HG03280 (cell line): Measurements from ENCODE around the gene GRK6.

ENCODE experiments used
- ATAC-seq: cut with Tn5 transposase; IDR thresholded peaks from one replicate; pipeline ENCODE4 v1.9.1; 2021; ENCODE audit warnings: mild to moderate bottlenecking, moderate library complexity; ENCODE audit not compliant: unreplicated experiment

Gene GRK6

DNA sequence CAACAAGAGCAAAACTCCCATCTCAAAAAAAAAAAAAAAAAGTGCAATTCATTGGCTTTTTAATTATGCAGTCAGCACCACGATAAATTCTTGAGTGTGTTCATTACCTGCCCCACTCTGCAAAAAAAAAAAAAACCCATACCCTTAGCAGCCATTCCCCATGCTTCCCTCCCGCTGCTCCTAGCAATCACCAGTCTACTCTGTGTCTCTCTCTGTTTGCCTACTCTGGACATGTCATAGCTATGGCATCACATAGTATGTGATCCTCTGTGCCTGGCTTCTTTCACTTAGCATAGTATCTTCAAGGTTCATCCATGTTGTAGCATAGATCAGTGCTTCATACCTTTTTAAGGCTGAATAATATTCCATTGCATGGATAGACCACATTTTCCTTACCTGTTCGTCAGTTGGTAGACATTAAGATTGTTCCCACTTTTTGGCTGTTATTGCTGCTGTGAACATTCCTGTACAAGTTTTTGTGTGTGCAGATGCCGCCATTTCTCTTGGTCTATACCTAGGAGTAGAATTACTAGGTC lies 13.1 kb downstream of the GRK6 start:
- ATAC-seq, result no peak

DNA sequence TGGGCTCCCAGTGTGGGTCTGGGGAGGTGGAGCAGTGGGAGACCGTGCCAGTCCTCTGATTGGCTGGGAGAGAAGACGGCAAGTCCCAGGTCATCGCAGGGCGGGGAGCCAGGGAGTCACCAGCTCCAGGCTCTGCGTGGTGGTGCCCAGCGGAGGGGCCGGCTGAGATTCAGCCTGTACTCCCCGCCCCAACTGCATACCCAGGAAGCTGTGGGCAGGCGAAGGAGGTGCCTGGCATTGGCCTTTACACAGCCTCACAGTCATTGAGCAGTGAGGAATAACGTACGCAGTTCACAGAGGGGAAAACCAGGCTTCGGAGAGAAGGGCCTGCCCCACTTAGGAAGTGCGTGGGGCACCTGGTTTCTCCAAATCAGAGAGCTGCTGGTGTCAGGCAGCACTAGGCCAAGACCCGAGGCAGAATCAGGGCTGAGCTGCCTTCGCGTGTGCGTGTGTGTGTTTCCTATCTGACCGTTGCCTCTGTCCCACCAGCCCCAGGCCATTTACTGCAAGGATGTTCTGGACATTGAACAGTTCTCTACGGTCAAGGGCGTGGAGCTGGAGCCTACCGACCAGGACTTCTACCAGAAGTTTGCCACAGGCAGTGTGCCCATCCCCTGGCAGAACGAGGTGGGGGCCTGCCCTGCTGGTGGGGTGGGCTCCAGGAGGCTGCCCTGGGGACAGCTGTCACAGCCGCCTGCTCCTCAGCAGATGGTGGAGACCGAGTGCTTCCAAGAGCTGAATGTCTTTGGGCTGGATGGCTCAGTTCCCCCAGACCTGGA lies 13.9 kb downstream of the GRK6 start:
- ATAC-seq, result no peak

DNA sequence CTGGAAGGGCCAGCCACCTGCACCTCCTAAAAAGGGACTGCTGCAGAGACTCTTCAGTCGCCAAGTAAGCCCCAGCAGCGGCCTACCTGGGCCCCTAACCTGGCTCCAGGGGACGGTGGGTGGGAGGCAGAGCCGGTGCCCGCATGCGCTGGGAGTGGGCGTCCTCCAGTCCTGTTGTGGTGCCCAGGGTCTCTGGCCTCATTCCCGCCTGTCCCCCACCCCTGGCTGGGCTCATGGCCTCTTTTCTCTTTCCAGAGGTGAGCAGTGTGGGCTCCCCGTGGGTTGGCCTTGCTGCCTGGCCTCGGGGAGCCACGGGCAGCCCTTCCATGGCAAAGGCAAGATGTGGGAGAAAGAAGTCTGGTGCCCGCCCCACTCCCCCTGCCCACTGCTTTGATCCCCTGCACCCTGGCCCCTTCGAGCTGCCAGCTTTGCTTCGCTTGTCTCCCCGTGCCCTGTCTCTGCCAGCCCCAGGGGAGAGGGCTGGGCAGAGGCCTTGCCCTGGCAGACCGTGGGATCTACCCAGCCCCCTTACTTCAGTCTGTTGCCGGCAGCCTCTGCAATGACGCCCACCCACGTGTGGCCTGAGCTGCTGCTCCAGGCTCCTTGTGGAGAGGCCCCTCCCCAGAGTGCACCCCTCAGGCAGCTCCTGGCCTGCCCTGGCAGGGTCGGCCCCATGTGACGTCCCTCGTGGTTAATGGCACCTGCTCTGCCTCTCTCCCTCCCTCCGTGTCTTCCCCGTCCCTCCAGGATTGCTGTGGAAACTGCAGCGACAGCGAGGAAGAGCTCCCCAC lies 14.7 kb downstream of the GRK6 start:
- no peak for ATAC-seq

DNA sequence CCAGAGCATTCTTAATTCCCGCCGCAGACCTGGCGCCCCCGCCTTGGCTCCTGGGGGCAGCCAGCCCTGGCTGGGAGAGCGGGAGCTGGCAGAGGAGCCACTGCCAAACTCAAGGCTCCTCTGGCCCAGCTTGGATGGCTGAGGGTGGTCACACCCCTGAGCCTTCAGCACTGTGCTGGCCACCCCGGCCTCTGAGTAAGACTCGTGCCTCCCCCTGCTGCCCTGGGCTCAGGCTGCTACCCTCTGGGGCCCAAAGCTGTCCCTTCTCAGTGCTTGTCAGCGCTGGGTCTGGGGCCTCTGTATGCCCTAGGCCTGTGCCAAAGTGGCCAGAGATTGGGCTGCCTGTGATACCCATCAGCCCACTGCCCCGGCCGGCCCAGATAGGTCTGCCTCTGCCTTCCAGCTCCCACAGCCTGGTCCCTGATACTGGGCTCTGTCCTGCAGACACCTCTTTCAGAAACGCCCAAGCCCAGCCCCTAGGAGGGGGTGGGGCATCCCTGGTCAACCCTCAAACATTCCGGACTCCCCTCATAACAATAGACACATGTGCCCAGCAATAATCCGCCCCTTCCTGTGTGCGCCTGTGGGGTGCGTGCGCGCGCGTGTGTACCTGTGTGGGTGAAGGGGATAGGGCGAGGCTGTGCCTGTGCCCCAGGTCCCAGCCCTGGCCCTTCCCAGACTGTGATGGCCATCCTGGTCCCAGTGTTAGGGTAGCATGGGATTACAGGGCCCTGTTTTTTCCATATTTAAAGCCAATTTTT lies 15.8 kb downstream of the GRK6 start:
- no peak for ATAC-seq

DNA sequence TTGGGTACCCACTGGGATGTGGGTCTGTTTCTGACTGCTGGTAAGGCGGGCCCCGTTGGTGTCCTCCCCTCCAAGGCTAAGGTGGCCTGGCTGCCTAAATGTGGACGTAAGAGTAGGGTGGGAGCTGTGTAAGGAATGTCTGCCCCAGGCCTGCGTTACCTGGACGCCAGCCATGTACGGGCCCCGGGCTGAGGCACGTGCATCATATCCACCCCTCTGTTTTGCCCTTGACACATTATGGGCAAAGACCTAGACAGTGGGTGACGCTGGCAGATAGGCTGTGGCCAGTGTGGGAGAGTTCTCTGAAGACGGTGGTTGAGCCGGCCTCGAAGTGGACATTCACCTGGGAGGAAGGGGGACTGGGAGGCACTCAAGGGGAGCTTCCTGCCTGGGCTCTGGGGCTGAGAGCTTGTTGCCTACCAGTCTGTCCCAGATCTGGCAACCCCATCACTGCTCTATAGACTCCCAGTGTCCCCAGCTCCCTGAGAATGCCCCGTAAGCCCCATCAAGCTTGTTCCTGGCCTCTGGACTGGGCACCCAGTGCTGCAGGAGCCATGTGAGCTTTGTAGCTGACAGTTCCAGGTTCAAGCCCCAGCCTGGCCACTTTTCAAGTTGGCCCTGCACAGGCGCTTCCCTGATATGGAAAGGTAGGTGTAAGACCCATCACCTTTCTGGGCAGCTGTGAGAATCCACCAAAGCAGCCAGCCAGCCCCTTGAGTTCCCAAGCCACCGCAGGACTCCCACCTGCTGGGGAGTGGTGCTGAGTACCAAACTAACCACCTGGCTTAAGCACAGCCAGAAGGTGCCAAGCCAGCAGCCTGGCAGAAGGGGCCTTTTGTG lies 16.9 kb downstream of the GRK6 start:
- ATAC-seq, result no peak

DNA sequence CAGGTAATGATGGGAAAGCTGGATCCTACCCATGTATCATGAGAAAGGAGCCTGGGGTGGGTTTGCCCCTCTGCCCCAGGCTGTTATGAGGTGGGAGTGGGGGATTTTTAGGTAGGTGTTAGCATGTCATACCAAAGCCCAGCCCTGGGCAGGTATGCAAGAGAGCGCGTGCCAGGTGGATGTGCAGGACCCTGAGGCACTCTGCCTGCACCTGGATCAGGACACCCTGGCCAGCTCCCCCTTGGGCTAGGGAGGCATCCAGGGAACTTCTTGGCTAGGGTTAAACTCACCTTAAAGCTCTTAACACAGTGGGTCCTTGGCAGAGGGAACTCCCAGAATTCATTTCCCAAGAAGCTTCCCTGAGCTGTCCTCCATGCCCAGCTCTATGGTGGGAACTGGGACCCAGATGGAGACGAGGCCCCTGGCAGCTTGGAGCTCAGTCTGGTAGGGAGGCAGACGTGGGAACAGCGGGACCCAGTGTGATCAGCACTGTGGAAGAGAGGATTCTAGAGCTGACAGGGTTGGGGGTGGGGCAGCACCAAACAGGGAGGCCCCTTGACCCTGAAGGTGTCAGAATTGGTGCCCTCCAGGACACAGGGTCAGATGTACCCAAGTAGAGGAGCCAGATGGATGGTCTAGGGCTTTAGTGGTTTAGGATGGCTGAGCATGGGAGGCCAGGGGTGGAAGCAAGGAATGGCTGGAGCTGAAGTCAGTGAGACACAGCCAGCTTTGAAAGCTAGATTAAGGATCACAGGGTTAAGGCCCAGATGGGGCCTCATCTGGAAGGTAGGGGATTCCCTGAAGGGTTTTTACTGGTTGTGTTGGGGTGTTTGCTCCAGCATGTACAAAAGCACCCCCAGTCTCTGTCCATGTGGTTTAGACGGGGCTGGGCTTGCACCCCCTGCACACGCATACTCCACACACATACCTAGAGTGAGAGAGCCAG lies 17.9 kb downstream of the GRK6 start:
- ATAC-seq, result no peak

DNA sequence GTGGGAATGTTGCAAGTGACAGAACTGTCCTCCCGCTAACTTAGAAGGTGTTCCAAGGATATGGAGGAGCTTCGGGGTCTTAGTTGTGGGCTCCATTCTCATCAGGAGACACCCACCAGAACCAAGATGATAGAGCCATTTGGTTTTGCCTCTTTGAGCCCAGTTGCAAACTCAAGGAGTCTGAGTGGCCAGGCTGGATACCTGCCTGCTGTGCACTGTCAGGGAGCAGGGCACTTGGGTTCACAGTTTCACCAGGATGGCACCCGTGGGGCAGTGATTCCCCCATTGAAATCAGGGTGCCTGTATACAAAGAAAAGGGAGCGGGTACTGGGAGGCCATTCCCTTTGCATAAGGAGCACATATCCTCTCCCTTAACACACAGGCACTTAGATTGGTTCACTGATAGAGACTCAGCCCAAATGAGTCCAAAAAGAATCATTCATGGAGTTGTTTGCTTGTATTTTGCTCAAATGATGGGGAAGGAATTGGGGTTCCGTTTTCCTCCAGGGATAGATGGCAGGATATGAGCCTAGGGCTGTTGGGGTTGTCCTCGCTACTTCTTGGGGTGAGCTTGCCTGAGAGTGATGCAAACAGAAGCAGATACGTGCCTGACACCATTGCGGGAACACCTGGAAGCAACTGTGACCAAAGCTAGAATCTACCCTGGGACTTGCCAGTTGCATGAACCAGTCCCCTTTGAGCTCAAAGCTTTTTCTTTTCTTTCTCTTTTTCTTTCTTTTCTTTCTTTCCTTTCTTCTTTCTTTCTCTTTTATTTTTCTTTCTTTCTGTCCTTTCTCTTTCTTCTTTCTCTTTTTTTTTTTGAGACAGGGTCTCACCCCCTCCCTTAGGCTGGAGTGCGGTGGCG lies 18.8 kb downstream of the GRK6 start:
- no peak for ATAC-seq

DNA sequence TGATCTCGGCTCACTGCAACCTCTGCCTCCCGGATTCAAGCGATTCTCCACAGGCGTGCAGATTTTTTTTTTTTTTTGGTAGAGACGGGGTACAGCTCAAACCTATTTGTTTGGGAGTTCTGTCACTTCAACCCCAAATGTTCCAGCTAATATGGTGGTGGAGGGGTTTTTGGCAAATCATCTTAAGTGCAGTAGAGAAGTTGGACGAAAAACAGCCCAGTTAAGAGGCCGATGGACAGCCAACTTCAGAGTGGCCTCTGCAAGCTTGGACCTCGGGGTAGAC lies 19.4 kb downstream of the GRK6 start:
- ATAC-seq, result no peak

DNA sequence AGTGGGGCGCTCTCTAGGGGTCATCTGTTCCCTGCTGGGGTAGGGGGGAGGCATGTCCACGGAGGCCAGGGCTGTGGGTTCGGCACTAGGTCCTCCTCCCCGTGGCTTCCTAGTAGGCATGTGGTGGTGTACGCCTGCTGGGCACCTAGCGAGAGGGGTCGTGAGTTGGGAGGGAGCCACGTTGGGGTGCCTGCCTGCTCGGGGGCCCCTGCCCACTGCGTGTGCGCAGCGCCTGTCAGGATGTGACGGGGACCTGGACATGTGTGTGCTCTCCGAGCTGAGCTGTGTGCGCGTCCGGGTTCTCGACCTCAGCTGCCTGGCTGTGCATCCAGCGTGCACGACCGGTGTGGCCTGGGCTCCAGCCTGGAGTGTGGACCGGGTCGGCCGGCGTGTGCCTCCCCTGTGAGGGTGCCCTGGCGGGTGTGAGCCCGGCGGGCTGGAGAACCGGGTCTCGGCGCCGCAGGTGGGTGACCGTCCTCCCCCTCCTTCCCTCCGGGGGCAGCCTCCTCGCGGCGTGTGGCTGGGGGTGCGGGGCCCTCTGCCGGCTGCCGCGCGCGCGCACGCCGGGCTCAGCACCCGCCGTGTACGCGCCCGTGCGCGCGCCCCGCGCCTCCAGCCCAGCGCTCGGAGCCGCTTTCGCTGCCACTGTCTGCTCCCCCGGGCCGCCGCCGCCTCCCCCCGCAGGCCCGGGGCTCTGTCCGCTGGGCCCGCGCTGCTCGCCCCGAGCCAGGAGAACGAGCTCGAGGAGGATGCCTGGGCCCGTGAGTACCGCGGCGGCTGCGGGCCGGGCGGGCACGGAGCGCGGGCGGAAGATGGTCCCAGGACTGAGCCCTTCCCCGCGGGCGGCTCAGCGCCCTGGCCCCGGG lies 20.0 kb downstream of the GRK6 start, which contains the start of gene PRR7:
PRR7 (plus strand) TSS at position 615 of the 866 bp plus-strand sequence. CDS start 8,254 bp downstream, outside the sequence.
- ATAC-seq, result peak; percentile 57

DNA sequence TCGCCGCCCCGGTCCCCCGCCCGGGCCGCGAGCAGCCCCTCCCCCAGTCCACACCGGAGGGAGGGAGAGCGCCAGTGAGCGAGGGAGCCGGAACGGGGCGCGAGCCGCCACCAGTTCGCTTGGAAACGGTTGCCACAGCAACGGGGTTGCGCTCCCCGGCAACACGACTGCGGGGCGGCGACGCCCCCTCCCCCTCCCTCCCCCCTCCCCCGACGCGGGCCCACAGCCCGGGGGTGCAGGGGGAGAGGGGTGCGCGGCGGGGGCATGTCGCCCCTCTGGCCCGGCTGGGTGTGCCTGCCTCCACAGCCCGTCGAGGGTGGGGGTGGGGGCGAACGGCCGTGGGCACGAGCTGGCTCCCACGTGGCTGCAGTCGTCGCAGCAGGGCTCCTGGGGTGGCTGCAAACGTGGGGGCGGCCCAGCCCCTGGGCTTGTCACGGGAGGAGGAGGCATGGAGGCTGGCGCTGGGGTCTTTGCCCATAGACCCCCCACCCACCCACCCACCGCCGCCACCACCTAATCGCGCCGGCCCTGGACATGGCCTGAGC lies 20.7 kb downstream of the GRK6 start:
- ATAC-seq, result peak; percentile 42

DNA sequence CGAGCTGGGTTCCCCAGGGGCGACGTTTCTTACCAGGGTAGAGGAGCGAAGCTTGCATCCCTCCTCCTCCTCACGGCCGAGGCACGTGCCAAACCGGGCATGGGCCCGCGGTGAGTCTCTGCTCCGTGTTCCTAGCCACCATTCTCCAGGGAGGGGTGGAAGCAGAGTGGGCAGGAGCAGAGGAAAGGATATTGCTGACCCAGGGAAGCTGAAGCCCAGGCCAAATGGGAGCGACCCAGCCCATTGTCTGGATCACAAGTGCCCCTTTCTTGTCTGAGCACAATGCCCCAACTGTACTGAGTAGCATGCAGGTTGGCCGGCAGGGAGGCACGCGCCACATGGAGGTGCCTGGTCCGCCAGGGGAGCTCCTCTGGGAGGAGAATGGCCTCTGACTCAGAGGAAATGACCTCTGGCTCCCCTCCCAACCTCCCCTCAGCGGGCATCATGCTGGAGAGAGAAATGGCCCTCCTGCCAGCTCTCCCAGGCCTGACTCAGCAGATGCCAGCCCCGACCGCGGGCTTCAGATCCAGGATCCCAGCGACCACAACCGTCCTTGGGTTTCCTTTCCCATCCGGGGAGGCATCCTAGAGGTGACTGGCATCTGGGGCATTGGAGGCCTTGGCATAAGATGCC lies 21.3 kb downstream of the GRK6 start:
- ATAC-seq, result no peak

DNA sequence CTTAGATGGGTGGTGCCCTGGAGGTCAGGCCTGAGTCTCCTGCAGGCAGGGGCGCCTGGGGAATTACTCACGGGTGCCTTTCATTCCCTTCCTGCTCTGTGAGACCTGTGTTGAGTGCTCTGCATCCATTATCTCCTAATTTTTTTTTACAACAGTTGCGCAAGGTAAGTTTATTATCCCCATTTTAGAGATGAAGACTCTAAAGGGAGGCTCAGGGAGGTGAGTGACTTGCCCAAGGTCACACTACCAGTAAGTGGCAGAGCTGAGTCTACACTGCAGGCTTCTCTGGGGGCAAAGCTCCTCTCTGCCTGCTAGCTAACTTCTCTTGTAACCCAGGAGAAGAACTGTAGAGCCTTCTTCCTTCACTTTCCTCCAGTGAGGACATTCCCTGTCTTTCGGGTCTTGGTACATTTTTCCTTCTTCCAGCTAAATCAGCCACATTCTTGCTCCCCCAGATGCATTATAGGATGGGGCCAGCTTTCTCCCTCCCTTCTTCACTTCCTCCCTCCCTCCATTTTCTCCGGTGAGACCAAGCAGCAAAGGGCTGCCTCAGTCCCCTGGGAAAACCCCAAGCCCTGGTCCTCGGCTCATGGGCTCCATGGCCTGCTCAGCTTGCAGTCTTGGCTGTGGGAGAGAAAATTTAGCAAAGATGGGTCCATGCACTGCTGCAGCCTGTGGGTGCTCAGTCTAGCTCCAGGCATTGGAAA lies 21.9 kb downstream of the GRK6 start:
- no peak for ATAC-seq

DNA sequence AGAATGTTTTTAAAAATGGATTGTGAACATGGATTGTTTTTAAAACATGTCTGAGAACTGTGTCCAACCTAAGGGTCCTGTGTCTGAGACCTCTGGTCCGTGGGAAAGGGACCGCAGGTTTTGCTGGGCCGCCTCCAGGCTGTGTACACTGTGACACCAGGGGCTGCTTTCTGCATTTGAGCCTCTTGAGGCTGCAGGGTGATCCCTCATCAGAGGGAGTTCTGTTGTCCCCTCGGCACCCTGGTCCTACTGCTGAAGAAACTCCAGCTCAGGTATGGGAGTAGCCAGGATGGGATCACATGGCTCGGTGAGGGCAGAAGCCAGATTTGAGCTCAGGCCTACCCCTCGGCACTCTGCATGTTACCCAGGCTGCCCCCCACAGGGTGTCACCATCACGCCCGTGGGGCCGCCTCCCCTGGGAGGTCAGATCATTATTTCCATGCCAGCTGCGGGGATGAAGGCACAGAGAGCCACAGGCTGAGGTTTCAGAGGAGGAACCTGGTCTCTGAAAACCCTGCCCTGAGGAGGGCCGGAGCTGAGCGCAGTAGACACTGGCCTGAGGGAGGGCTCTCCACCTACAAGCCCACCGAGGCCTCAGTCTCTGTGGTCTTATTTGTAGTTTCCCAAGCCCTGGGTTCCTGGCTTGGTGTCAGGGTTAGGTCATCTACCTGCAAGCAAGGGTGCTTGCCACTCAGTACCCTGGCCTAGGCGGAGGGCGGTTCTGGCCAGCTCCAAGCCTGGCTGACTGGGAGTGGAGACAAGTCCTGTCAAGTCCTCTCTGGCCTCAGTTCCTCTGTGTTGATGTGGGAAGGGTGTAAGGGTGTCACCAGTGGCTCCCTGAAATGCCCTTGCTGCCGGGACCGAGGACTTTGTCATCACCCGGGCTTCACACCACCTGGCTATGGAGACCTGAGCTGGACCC lies 22.9 kb downstream of the GRK6 start:
- no peak for ATAC-seq

DNA sequence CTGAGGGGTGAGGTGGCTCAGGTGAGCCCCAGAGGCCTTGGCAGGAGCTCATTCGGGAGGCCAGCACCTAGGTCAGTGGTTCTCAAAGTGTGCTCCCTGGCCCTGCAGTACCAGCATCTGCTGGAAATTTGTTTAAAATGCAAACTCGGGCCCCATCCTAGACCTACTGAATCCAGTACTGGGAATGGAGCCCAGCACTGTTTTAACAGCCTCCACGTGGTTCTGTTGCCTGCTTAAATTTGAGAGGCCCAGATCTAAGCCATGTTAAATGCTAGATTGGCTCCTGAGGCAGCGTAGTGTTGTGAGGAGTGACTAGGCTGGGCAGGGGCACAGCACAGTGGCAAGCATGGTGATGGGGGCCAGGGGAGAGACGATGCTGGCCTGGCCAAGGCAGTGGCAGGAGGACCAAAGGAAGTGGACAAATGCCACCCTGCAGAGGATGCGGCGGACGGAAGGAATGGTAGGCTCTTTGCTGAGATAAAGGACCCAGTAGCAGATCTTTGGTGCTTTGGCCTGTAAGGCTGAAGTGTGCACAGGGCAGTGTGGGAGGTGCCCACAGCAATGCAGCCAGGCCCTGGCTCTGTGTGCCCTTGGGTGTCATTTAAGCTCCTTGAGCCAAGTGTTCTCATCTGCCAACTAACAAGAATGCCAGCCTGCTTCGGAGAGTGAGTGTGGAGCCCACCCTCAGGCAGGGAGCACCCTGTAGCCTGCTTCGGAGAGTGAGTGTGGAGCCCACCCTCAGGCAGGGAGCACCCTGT lies 24.4 kb downstream of the GRK6 start:
- no peak for ATAC-seq
